Thoracic aorta (tissue), 2 donors: ENCODE data around the gene VPS18. TPM values are rescaled to one million over a fixed set of nuclear protein-coding genes. Genes with fewer than 3 reads are reported as not detected.

Source experiments
- ATAC-seq: fragments of 150-250 bp; one replicate; pipeline ENCODE4 v1.8.0; 2017; ENCODE audit warnings: low read depth; ENCODE audit not compliant: insufficient number of reproducible peaks, low FRiP score
- DNase-seq: peaks from one replicate; pipeline ENCODE4 v3.0.0-alpha.2; 2020; ENCODE audit warnings: low spot score
- H3K27ac ChIP-seq, 2 donors: fragments of 200-600 bp; sonication (generic); 1 replicate in 1 of 2; 2 replicates in 1 of 2; pipeline ENCODE4 v1.5.1; 2016; ENCODE audit warnings: mild to moderate bottlenecking in 2 of 2, moderate library complexity in 2 of 2
- H3K27me3 ChIP-seq: fragments of 200-600 bp; sonication (generic); replicated peaks from 2 replicates; pipeline ENCODE4 v1.6.0; 2016; ENCODE audit warnings: mild to moderate bottlenecking; ENCODE audit not compliant: insufficient read depth
- H3K36me3 ChIP-seq: fragments of 200-600 bp; sonication (generic); one replicate; pipeline ENCODE4 v1.5.1; 2016
- H3K4me1 ChIP-seq, 2 donors: fragments of 200-600 bp; sonication (generic); 1 replicate in 1 of 2; 2 replicates in 1 of 2; pipeline versions ENCODE4 v1.5.1 to v1.6.0; 2016; ENCODE audit warnings: low read depth in 2 of 2, mild to moderate bottlenecking in 1 of 2; ENCODE audit not compliant: control insufficient read depth in 1 of 2
- H3K4me3 ChIP-seq: fragments of 200-600 bp; sonication (generic); 2 replicates; pipeline ENCODE4 v1.5.1; 2016; ENCODE audit warnings: mild to moderate bottlenecking
- H3K9me3 ChIP-seq: fragments of 200-600 bp; sonication (generic); 2 replicates; pipeline ENCODE4 v1.5.1; 2016
- total RNA-seq, 2 donors: library from RNA; depleted of rRNA; stranded (reverse); fragments of >200 nt; gene quantifications; one replicate each; pipeline versions ENCODE4 v1.1.0 to v1.2.3, GENCODE V29; 2016
- TF ChIP-seq, protein P1 (sequence below): fragments of 200-600 bp; sonication (generic); IDR thresholded peaks from one replicate; pipeline ENCODE4 v1.5.1; 2019; ENCODE audit warnings: antibody characterized with exemption

Gene VPS18
- total RNA-seq, 2 donors from 2014 or later: 26.0 to 37.9 TPM

DNA sequence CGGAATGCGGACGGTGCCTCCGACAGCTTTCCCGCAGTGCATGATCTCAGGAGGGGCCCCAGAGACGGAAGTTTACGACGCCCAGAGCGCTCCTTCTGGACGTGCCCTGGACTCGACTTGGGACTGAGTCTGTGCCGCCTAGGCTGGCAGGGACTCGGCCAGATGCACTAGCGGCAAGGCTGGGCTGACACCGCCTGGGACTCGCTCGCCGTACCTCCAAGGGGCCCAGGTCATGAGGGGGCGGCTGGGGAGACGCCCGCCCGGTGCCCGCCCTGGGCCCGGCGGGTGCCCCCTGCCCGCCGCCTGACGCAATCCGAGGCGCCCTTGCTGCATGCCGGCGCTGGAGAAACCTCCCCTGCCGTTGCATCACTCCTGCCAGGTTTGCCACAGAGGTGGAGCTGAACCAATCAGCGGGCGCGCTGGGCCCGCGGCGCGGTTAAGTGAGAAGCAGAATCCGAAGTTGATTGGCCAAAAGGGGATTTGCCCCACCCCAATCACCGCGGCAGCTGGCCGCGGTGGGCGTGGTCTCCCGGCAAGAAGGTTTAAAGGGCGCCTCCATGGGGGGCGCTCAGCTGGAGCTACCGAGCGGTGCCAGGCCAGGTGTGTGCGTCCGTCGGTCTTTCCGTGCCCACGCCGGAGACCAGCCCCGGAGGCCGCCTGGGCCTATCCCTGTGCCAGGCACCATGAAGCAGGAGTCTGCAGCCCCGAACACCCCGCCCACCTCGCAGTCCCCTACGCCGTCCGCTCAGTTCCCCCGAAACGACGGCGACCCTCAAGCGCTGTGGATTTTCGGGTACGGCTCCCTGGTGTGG lies 58.9 kb downstream of the VPS18 start, which contains the start of gene CHAC1:
Gene CHAC1 (plus strand): TSS at position 571 of the 812 bp plus-strand sequence. CDS start 113 bp downstream, at position 684.
- Histone ChIP-seq H3K36me3 (no peaks in the 10 kb centered on the region), H3K27me3 (no peaks in the 10 kb centered on the region), H3K4me1 (peaks cover 17 to 52% of the 10 kb centered on the region in 2 donors), H3K27ac (peak within 1 kb of the TSS; percentile 82 to 91), H3K9me3 (no peaks in the 10 kb centered on the region), H3K4me3 (peak within 1 kb of the TSS; percentile 91)
- TF ChIP-seq, protein P1, sequence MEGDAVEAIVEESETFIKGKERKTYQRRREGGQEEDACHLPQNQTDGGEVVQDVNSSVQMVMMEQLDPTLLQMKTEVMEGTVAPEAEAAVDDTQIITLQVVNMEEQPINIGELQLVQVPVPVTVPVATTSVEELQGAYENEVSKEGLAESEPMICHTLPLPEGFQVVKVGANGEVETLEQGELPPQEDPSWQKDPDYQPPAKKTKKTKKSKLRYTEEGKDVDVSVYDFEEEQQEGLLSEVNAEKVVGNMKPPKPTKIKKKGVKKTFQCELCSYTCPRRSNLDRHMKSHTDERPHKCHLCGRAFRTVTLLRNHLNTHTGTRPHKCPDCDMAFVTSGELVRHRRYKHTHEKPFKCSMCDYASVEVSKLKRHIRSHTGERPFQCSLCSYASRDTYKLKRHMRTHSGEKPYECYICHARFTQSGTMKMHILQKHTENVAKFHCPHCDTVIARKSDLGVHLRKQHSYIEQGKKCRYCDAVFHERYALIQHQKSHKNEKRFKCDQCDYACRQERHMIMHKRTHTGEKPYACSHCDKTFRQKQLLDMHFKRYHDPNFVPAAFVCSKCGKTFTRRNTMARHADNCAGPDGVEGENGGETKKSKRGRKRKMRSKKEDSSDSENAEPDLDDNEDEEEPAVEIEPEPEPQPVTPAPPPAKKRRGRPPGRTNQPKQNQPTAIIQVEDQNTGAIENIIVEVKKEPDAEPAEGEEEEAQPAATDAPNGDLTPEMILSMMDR: peak; percentile 11
- peak; percentile 92 for ATAC-seq
- DNase-seq: peak; percentile 90

Other genes starting within 250 kb of the VPS18 start
- under 1 TPM in 1 of 2 donors, not detected in 1; 0.27 TPM for gene RAD51, start 199.3 kb upstream of the VPS18 start, total RNA-seq
- gene RMDN3, start 139.2 kb upstream of the VPS18 start, total RNA-seq: 10 to 100 TPM; 17.2 to 34.5 TPM
- gene GCHFR, start 130.4 kb upstream of the VPS18 start, total RNA-seq: 10 to 100 TPM; 14.1 to 17.2 TPM
- under 1 TPM in 1 of 2 donors, not detected in 1; 0.54 TPM for gene C15orf62, start 124.5 kb upstream of the VPS18 start, total RNA-seq
- gene ZFYVE19, start 87.4 kb upstream of the VPS18 start, total RNA-seq: 10 to 100 TPM; 10.9 to 17.3 TPM
- gene DNAJC17, start 87.0 kb upstream of the VPS18 start, total RNA-seq: 10 to 100 TPM in 1 of 2 donors, 1 to 10 TPM in 1; 6.1 to 20.4 TPM
- gene PPP1R14D, start 65.7 kb upstream of the VPS18 start, total RNA-seq: not detected
- gene SPINT1, start 50.4 kb upstream of the VPS18 start, total RNA-seq: 1 to 10 TPM; 4.6 to 4.8 TPM
- gene RHOV, start 20.2 kb upstream of the VPS18 start, total RNA-seq: not detected
- 10 to 100 TPM in 1 of 2 donors, 1 to 10 TPM in 1; 6.2 to 13.0 TPM for gene DLL4, start 34.9 kb downstream of the VPS18 start, total RNA-seq
- gene CHAC1, start 59.0 kb downstream of the VPS18 start, total RNA-seq: 1 to 10 TPM; 3.9 to 7.3 TPM
- 10 to 100 TPM; 27.2 to 64.4 TPM for gene INO80, start 221.8 kb downstream of the VPS18 start, total RNA-seq